ENCODE results near the gene PTGFRN. TPM values are rescaled to one million over a fixed set of nuclear protein-coding genes. Genes with fewer than 3 reads are reported as not detected.

The PTGFRN gene
- total RNA-seq, 1 donor from 2014 or later: 111 TPM

DNA sequence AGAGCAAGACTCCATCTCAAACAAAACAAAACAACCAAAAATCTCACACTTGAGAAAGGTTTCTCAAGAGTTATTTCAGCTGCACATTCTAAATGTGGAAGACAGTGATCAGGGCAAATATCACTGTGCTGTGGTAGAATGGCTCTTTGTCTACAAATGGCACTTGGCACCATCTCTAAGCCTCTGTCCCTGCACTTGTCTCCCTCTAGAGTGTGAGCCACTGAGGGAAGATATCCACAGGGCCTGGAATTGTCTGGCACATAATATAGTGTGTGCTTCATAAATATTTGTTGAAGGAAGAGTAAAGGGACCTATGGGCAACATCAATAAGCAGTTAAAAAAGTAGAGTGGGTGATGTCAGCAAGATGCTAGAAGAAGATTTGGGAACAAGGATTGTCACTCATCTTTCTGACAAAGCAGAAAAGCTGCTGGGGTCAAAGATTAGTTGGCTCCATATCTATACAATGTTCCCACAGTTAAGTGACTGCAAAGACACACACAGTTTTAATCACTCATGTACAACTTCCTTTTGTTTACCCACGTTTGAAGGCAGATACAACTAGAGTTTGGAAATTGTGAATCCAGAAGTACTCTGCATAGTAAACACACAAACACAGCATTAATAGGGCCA lies 110.9 kb downstream of the PTGFRN start:
- no peaks in the 10 kb centered on the region for H3K36me3 ChIP-seq
- DNase-seq: no peak
- TF ChIP-seq, protein P1, sequence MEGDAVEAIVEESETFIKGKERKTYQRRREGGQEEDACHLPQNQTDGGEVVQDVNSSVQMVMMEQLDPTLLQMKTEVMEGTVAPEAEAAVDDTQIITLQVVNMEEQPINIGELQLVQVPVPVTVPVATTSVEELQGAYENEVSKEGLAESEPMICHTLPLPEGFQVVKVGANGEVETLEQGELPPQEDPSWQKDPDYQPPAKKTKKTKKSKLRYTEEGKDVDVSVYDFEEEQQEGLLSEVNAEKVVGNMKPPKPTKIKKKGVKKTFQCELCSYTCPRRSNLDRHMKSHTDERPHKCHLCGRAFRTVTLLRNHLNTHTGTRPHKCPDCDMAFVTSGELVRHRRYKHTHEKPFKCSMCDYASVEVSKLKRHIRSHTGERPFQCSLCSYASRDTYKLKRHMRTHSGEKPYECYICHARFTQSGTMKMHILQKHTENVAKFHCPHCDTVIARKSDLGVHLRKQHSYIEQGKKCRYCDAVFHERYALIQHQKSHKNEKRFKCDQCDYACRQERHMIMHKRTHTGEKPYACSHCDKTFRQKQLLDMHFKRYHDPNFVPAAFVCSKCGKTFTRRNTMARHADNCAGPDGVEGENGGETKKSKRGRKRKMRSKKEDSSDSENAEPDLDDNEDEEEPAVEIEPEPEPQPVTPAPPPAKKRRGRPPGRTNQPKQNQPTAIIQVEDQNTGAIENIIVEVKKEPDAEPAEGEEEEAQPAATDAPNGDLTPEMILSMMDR (IDR thresholded peaks at IDR 0.05; ENCODE audit: borderline replicate concordance): no peak
- H3K9me3 ChIP-seq (replicated peaks): no peaks in the 10 kb centered on the region
- H3K4me1 ChIP-seq: peaks cover 11% of the 10 kb centered on the region
- no peak overlapping the region for H3K27ac ChIP-seq (replicated peaks)
- no peak overlapping the region for H3K4me3 ChIP-seq
- H3K27me3 ChIP-seq (ENCODE audit: low read depth): no peaks in the 10 kb centered on the region
- intact Hi-C loops (cut with micrococcal nuclease): no loop called here

DNA sequence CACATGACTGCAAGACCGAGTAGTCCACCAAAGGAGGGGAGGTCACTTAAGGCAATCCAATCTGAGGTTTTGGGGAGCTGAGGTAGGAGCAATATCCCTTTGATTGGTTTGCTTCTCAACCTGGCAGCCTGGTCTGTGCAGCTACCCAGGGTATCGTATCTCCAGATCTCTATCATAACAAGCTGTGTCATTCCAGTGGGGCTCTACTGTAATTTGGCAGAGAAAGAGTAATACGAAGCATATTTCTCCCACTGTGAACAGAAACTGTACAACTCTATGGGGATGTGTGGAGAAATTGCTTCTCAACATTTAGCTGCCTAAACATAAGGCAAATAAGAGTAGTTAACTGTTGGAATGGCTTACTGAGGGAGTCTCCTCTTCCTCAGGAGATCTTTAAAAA lies 112.4 kb downstream of the PTGFRN start:
- Histone ChIP-seq H3K4me1 (peaks cover 25% of the 10 kb centered on the region), H3K36me3 (no peaks in the 10 kb centered on the region), H3K27ac (replicated peaks) (no peak overlapping the region), H3K4me3 (no peak overlapping the region), H3K9me3 (replicated peaks) (no peaks in the 10 kb centered on the region), H3K27me3 (ENCODE audit: low read depth) (no peaks in the 10 kb centered on the region)
- TF ChIP-seq, protein P1 (IDR thresholded peaks at IDR 0.05; ENCODE audit: borderline replicate concordance): no peak
- DNase-seq: no peak
- intact Hi-C loops (cut with micrococcal nuclease): no loop called here

DNA sequence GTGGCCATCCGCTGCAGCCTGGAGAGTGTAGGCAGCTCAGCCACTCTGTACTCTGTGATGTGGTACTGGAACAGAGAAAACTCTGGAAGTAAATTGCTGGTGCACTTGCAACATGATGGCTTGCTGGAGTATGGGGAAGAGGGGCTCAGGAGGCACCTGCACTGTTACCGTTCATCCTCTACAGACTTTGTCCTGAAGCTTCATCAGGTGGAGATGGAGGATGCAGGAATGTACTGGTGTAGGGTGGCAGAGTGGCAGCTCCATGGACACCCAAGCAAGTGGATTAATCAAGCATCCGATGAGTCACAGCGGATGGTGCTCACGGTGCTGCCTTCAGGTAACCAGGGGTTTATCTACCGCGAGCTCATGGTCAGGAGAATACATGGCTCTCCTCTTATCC lies 115.9 kb downstream of the PTGFRN start:
- no peak for DNase-seq
- H3K27ac ChIP-seq (replicated peaks): no peak overlapping the region
- no peaks in the 10 kb centered on the region for H3K36me3 ChIP-seq
- intact Hi-C loops (cut with micrococcal nuclease): no loop called here
- H3K4me1 ChIP-seq: peaks cover 17% of the 10 kb centered on the region
- H3K9me3 ChIP-seq (replicated peaks): no peaks in the 10 kb centered on the region
- H3K27me3 ChIP-seq (ENCODE audit: low read depth): no peaks in the 10 kb centered on the region
- TF ChIP-seq, protein P1 (IDR thresholded peaks at IDR 0.05; ENCODE audit: borderline replicate concordance): no peak
- H3K4me3 ChIP-seq: no peak overlapping the region

DNA sequence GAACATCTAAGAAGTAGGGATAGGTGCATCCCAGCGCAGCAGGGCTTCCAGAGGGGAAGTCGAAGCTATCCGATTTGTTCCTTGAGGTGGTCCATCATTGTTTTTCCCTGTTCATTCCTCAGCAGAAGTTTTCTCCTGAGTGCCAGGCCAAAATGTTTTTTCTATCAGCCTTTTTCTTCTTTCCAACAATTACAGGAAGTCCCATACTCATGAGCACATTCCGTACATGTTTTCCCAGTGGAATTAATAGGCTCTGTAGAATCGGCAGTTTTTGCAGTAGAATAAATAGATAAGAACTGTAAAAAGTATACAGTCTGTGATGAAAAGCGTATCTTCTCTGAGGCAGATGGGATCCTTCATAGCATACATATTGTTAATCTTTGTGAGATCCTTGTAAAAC lies 116.6 kb downstream of the PTGFRN start:
- Histone ChIP-seq H3K4me1 (peaks cover 16% of the 10 kb centered on the region), H3K36me3 (no peaks in the 10 kb centered on the region), H3K27ac (replicated peaks) (peak overlapping the region; percentile 36), H3K9me3 (replicated peaks) (no peaks in the 10 kb centered on the region), H3K27me3 (ENCODE audit: low read depth) (no peaks in the 10 kb centered on the region), H3K4me3 (no peak overlapping the region)
- TF ChIP-seq, protein P1 (IDR thresholded peaks at IDR 0.05; ENCODE audit: borderline replicate concordance): no peak
- intact Hi-C loops (cut with micrococcal nuclease): no loop called here
- no peak for DNase-seq

DNA sequence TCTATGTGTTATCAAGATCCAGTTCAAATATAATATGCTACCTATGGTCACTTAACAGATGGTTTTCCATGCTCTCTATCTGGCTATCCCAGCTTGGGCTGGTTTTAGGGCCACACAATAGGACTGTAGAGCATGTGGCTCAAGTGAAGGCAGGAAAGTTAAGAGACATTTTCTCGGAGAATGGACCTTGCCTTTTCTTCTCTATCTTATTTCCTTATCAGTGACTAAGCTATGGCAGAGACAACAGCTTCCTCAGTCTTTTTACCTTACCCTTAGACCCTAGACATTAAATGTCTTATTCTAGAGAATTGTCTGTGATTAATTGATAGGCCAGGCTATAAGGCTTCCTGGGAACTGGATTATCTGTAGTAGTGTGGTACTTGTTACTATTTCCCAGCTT lies 120.0 kb downstream of the PTGFRN start:
- intact Hi-C loops (cut with micrococcal nuclease): no loop called here
- Histone ChIP-seq H3K9me3 (replicated peaks) (no peaks in the 10 kb centered on the region), H3K27ac (replicated peaks) (no peak overlapping the region), H3K4me3 (no peak overlapping the region), H3K27me3 (ENCODE audit: low read depth) (no peaks in the 10 kb centered on the region), H3K4me1 (peaks cover 16% of the 10 kb centered on the region), H3K36me3 (no peaks in the 10 kb centered on the region)
- TF ChIP-seq, protein P1 (IDR thresholded peaks at IDR 0.05; ENCODE audit: borderline replicate concordance): no peak
- DNase-seq: no peak
